PFSK-1 (cell line): ENCODE measurements around the gene CNNM4.
A peak's percentile ranks its signal among the peaks of the same experiment; 100 is the strongest.

ENCODE experiments used
- POLR2AphosphoS5 ChIP-seq: IDR thresholded peaks from 2 replicates; pipeline ENCODE4 v1.6.1; 2012; ENCODE audit warnings: low read depth, mild to moderate bottlenecking, control low read depth, low read length, moderate library complexity
- REST ChIP-seq, 2 experiments: IDR thresholded peaks; 2 replicates each; pipeline versions ENCODE4 v1.6.1 to v1.8.0; 2011 to 2012; ENCODE audit warnings: low read depth in 2 of 2, low read length in 2 of 2, control low read depth in 1 of 2, inconsistent platforms in 1 of 2, mild to moderate bottlenecking in 1 of 2, moderate library complexity in 1 of 2; ENCODE audit not compliant: insufficient read depth in 1 of 2

- TF ChIP-seq REST (IDR thresholded peaks at IDR 0.05; ENCODE audit: insufficient read depth in 1 of 2, low read depth in 2 of 2, low read length in 2 of 2), result no peak
- peak; percentile 85; the same call in 1 of the 2 replicates for TF ChIP-seq POLR2AphosphoS5
Observed at GRCh38 chr2:96739633-96740428, 20.9 kb upstream of the CNNM4 start, which contains the start of gene LMAN2L.
